ENCODE results near the gene PLCB1.

PLCB1 gene

GRCh38 chr20:8524101-8525016 lies 392.3 kb downstream of the PLCB1 start:
- DNase-seq (ENCODE audit: insufficient read length, low spot score): no peak
- no peak for FAIRE-seq

- no peak for FAIRE-seq
Measured at GRCh38 chr20:8525017-8525343, 392.9 kb downstream of the PLCB1 start.

GRCh38 chr20:8526610-8527009 lies 394.5 kb downstream of the PLCB1 start:
- DNase-seq (ENCODE audit: insufficient read length, low spot score) (no peak), FAIRE-seq (no peak)

More at GRCh38 chr20:8525017-8525343, 392.9 kb downstream of the PLCB1 start:
- no peak for DNase-seq (ENCODE audit: insufficient read length, low spot score)

GRCh38 chr20:8527998-8528723 lies 396.1 kb downstream of the PLCB1 start:
- FAIRE-seq (no peak), DNase-seq (ENCODE audit: insufficient read length, low spot score) (no peak)

- DNase-seq (ENCODE audit: insufficient read length, low spot score) (no peak), FAIRE-seq (no peak)
Measured at GRCh38 chr20:8530022-8530421, 398.0 kb downstream of the PLCB1 start.

- no peak for DNase-seq (ENCODE audit: insufficient read length, low spot score)
Measured at GRCh38 chr20:8532169-8532568, 400.1 kb downstream of the PLCB1 start.

GRCh38 chr20:8534368-8535160 lies 402.5 kb downstream of the PLCB1 start:
- no peak for FAIRE-seq
- DNase-seq (ENCODE audit: insufficient read length, low spot score): no peak

More at GRCh38 chr20:8532169-8532568, 400.1 kb downstream of the PLCB1 start:
- no peak for FAIRE-seq

GRCh38 chr20:8535403-8536261 lies 403.6 kb downstream of the PLCB1 start:
- DNase-seq (ENCODE audit: insufficient read length, low spot score) (no peak), FAIRE-seq (no peak)

- DNase-seq (ENCODE audit: insufficient read length, low spot score) (no peak), FAIRE-seq (no peak)
Measured at GRCh38 chr20:8536262-8536618, 404.2 kb downstream of the PLCB1 start.

GRCh38 chr20:8540466-8540865 lies 408.4 kb downstream of the PLCB1 start:
- DNase-seq (ENCODE audit: insufficient read length, low spot score) (no peak), FAIRE-seq (no peak)

- no peak for DNase-seq (ENCODE audit: insufficient read length, low spot score)
- FAIRE-seq: no peak
Measured at GRCh38 chr20:8542110-8542486, 410.0 kb downstream of the PLCB1 start.

GRCh38 chr20:8545212-8545611 lies 413.1 kb downstream of the PLCB1 start:
- DNase-seq (ENCODE audit: insufficient read length, low spot score): no peak
- FAIRE-seq: no peak

GRCh38 chr20:8547035-8547650 lies 415.1 kb downstream of the PLCB1 start:
- DNase-seq (ENCODE audit: insufficient read length, low spot score) (no peak), FAIRE-seq (no peak)

GRCh38 chr20:8547968-8548588 lies 416.0 kb downstream of the PLCB1 start:
- DNase-seq (ENCODE audit: insufficient read length, low spot score) (no peak), FAIRE-seq (no peak)

- no peak for FAIRE-seq
- no peak for DNase-seq (ENCODE audit: insufficient read length, low spot score)
Measured at GRCh38 chr20:8549192-8549591, 417.1 kb downstream of the PLCB1 start.

GRCh38 chr20:8557711-8558110 lies 425.6 kb downstream of the PLCB1 start:
- no peak for FAIRE-seq
- DNase-seq (ENCODE audit: insufficient read length, low spot score): no peak

- FAIRE-seq (no peak), DNase-seq (ENCODE audit: insufficient read length, low spot score) (no peak)
Measured at GRCh38 chr20:8562356-8562755, 430.3 kb downstream of the PLCB1 start.

GRCh38 chr20:8568075-8568474 lies 436.0 kb downstream of the PLCB1 start:
- no peak for FAIRE-seq

GRCh38 chr20:8569766-8570165 lies 437.7 kb downstream of the PLCB1 start:
- DNase-seq (ENCODE audit: insufficient read length, low spot score) (no peak), FAIRE-seq (no peak)

More at GRCh38 chr20:8568075-8568474, 436.0 kb downstream of the PLCB1 start:
- DNase-seq (ENCODE audit: insufficient read length, low spot score): no peak

Measured in HTR-8/SVneo (cell line).